ENCODE data around the gene CDH15. TPM values are rescaled to one million over a fixed set of nuclear protein-coding genes. Genes with fewer than 3 reads are reported as not detected.

CDH15 gene
- total and polyA plus RNA-seq, 2 of the 13 experiments (the other 11 are each of a cell fraction or from before 2014, with no cell fraction given): 0.74 to 2.2 TPM

- TF ChIP-seq ZNF276 (CRISPR knock-in tag; IDR thresholded peaks at IDR 0.05; ENCODE audit: low read depth): no peak
- TF ChIP-seq BORCS8-MEF2B (CRISPR knock-in tag; IDR thresholded peaks at IDR 0.05): no peak
- 0 out of 2 replicates have a peak, but pooled peaks have one; percentile 20 for TF ChIP-seq NFIB (CRISPR knock-in tag; IDR thresholded peaks at IDR 0.05; ENCODE audit: borderline replicate concordance)
- TF ChIP-seq JUNB (CRISPR knock-in tag; IDR thresholded peaks at IDR 0.05; ENCODE audit: borderline replicate concordance): no peak
- no peak for TF ChIP-seq PAXIP1 (CRISPR knock-in tag; conservative IDR thresholded peaks at IDR 0.05)
- TF ChIP-seq ZC3H4 (CRISPR knock-in tag; IDR thresholded peaks at IDR 0.05; ENCODE audit: borderline replicate concordance): no peak
- no peak for TF ChIP-seq HDAC2 (CRISPR knock-in tag; IDR thresholded peaks at IDR 0.05)
- TF ChIP-seq BCL3 (CRISPR knock-in tag; IDR thresholded peaks at IDR 0.05): no peak
- no peak for TF ChIP-seq SRSF9 (IDR thresholded peaks at IDR 0.05; ENCODE audit: borderline replicate concordance, insufficient read depth, low read depth, low read length, poor library complexity, severe bottlenecking)
- peak; percentile 36; the same call in 1 of the 2 replicates for TF ChIP-seq ZBTB33 (CRISPR knock-in tag; IDR thresholded peaks at IDR 0.05)
- no peak for TF ChIP-seq PITX1 (CRISPR knock-in tag; IDR thresholded peaks at IDR 0.05)
- TF ChIP-seq PCBP1 (IDR thresholded peaks at IDR 0.05; ENCODE audit: borderline replicate concordance, low read depth, low read length): no peak
- no peak for TF ChIP-seq ELK4 (CRISPR knock-in tag; IDR thresholded peaks at IDR 0.05; ENCODE audit: borderline replicate concordance)
- TF ChIP-seq ZNF350 (CRISPR knock-in tag; IDR thresholded peaks at IDR 0.05; ENCODE audit: borderline replicate concordance, low read depth): no peak
- TF ChIP-seq TERF1 (CRISPR knock-in tag; IDR thresholded peaks at IDR 0.05): no peak
- no peak for TF ChIP-seq ZNF841 (CRISPR knock-in tag; IDR thresholded peaks at IDR 0.05; ENCODE audit: borderline replicate concordance)
- no peak for TF ChIP-seq ZNF460 (CRISPR knock-in tag; IDR thresholded peaks at IDR 0.05; ENCODE audit: borderline replicate concordance)
These were observed 25.6 kb downstream of the CDH15 start (continued) for GRCh38 chr16:89197033-89197632.
